Heart right ventricle (tissue), 16 donors: ENCODE data around the gene MICALL1. TPM values are rescaled to one million over a fixed set of nuclear protein-coding genes. Genes with fewer than 3 reads are reported as not detected.
A peak's percentile ranks its signal among the peaks of the same experiment; 100 is the strongest.

ENCODE experiments used
- ATAC-seq, 8 donors: fragments of 200-7000 bp; cut with Tn5 transposase; one replicate each; pipeline ENCODE4 v1.9.1; 2020; ENCODE audit warnings: mild to moderate bottlenecking in 8 of 8, moderate library complexity in 8 of 8, moderate number of reproducible peaks in 1 of 8
- DNase-seq, 2 donors: peaks; one replicate each; pipeline ENCODE4 v3.0.0-alpha.2; 2020
- H3K27ac ChIP-seq, 10 donors: fragments of 200-600 bp; sonication (generic) in 2 of 10; one replicate each; pipeline versions ENCODE4 v1.5.0 to v1.8.0; 2020 to 2022; ENCODE audit warnings: mild to moderate bottlenecking in 3 of 10
- H3K27me3 ChIP-seq, 7 donors: fragments of 200-600 bp; one replicate each; pipeline ENCODE4 v1.8.0; 2021 to 2022; ENCODE audit warnings: mild to moderate bottlenecking in 2 of 7
- H3K36me3 ChIP-seq, 9 donors: fragments of 200-600 bp; sonication (generic) in 1 of 9; one replicate each; pipeline versions ENCODE4 v1.5.0 to v1.8.0; 2020 to 2022; ENCODE audit warnings: mild to moderate bottlenecking in 2 of 9
- H3K4me1 ChIP-seq, 9 donors: fragments of 200-600 bp; sonication (generic) in 1 of 9; one replicate each; pipeline versions ENCODE4 v1.5.0 to v1.8.0; 2020 to 2022; ENCODE audit warnings: mild to moderate bottlenecking in 4 of 9
- H3K4me3 ChIP-seq, 10 donors: fragments of 200-600 bp; sonication (generic) in 2 of 10; one replicate each; pipeline versions ENCODE4 v1.5.0 to v1.8.0; 2020 to 2022; ENCODE audit warnings: mild to moderate bottlenecking in 7 of 10, moderate library complexity in 2 of 10
- H3K9me3 ChIP-seq, 11 donors: fragments of 200-600 bp in 10 of 11; sonication (generic) in 2 of 11; one replicate each; pipeline versions ENCODE4 v1.5.0 to v1.8.0; 2013 to 2022; ENCODE audit warnings: mild to moderate bottlenecking in 2 of 11, control low read depth in 1 of 11, moderate library complexity in 1 of 11
- WGBS, 2 donors: extraction: QIAGEN DNeasy Blood & Tissue Kit; methylation state at CpG; one replicate each; pipeline ENCODE4 v1.1.7; 2013; ENCODE audit warnings: inconsistent platforms in 1 of 2; 5-methylcytosine and 5-hydroxymethylcytosine counted together
- intact Hi-C, 10 donors: fragments of 100-400 bp; cut with DNase I; formaldehyde crosslinking; loops; one replicate each; pipeline versions ENCODE4 v1.11.1 to v1.14.2; 2022
- long read RNA-seq, 3 donors: library from polyadenylated mRNA; unstranded; transcript quantifications; one replicate each; pipeline ENCODE4 v2.0.0, GENCODE V29; 2020 to 2021
- polyA plus RNA-seq, 2 donors: library from polyadenylated mRNA; stranded (reverse); fragments of 200-250 nt; gene quantifications; one replicate each; pipeline ENCODE4 v1.2.3, GENCODE V29; 2013
- total RNA-seq, 10 donors: library from RNA; stranded (reverse); fragmentation: NEBNext Ultra II Directional in 3 of 10; extraction: Animal tissue kit (Norgen Biotek cat#: 25700) in 3 of 10; gene quantifications; one replicate each; pipeline versions ENCODE4 v1.2.1 to v1.2.4, GENCODE V29; 2021 to 2023
- TF ChIP-seq, protein P1 (sequence below), 9 donors: fragments of 200-600 bp; sonication (generic) in 2 of 9; IDR thresholded peaks; one replicate each; pipeline versions ENCODE4 v1.5.0 to v1.8.0; 2021 to 2022; ENCODE audit warnings: antibody characterized with exemption in 9 of 9, mild to moderate bottlenecking in 5 of 9, moderate library complexity in 1 of 9
- donor health status: Arrhythmogenic right ventricular cardiomyopathy.
- donor health status: ischemic (EF 13 %, LVEDD 7.1; RV severe dilation, severe dysfunction).
- donor health status: healthy with polysubstance abuse.
- donor health status: DM: no; HTN: yes; CAD: no.
- donor health status: DM: no; HTN: no; CAD: no.
- donor health status: ischemic (EF 25% LVEDD 6.9; RV normal size, moderate dysfunction).
- donor health status: ischemic (EF 25% LVEDD 5.7; RV mildly dilated, moderate dysfunction).
- donor health status: healthy.
- donor health status: DM: yes; HTN: yes; CAD: no.
- donor health status: Ischemic cardiomyopathy.
- donor health status: ischemic (EF 35%, LVEDD 5.7; RV mildly dilated, moderate dysfunction).
- donor health status: nonischemic (EF 11% LVEDD 7.7; RV severe dilation, severe dysfunction).
- donor health status: DM: yes; HTN: yes; CAD: no.
- donor health status: PGD.
- donor health status: ischemic (EF 29% LVEDD 5.4; RV normal size, mild dysfunction).
- donor health status: nonischemic (EF 23%, LVEDD 6.1; RV moderate dilation, normal function).

MICALL1 gene
- 10 to 100 TPM; 13.0 to 26.9 (median 16.5) TPM for total RNA-seq
- polyA plus RNA-seq, result 10 to 100 TPM in 1 of 2 donors, 1 to 10 TPM in 1; 9.3 to 10.3 TPM
- long read RNA-seq, donor 1, full-length matches to known transcripts, result 3 of 12 reads
- long read RNA-seq, donor 1, partial matches to known transcripts, result 8 of 12 reads
- long read RNA-seq, donor 1, other reads (novel, unspliced or antisense), result 1 of 12 reads
- long read RNA-seq, donor 2, full-length matches to known transcripts, result 1 of 14 reads
- long read RNA-seq, donor 2, partial matches to known transcripts, result 11 of 14 reads
- long read RNA-seq, donor 2, other reads (novel, unspliced or antisense), result 2 of 14 reads
- long read RNA-seq, donor 3, full-length matches to known transcripts, result 3 of 33 reads
- long read RNA-seq, donor 3, partial matches to known transcripts, result 23 of 33 reads
- long read RNA-seq, donor 3, other reads (novel, unspliced or antisense), result 7 of 33 reads

DNA sequence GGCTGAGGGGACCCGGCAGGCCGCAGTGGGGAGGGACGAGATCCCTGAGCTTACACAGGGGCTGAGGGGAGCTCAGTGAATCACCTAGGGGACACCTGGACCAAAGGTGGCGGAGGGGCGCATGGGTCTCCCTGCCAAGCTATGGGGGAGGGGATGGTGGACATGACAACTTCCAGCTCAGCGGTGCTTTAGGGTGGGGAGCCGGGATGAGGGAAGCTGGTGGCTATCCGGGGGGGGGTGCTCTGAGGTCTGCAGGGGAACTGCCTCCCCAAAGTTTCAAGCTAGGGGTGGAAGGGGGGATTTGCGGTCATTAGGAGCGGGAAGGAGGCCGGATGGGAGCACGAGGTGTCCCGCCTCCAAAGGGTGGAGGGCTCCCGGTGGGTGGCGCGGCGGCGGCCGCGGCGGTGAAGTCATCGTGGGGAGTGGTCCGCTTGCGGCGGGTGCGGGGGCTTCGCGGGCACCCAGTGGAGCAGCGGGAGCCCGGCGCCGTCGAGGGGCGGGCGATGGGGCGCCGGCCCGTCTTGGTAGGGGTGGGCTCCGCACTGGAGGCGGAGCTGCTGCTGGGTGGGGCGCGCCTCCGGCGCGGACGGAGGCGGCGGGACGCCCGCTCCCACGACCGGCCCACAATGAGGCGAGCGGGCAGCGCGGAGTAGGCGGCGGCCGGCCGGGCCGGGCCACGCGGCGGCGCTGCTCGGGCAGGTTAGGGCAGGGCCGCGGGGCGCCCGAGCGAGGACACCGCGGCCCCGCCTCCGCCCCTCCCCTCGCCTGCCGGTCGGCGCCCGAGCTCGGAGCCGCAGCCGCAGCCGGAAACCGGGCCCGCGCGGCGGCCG, at the start of gene MICALL1:
Gene MICALL1, plus strand, starts transcription at position 764 of the 830 bp plus-strand sequence. CDS start 126 bp downstream, outside the sequence.
- Histone ChIP-seq H3K4me3 (peak within 1 kb of the TSS; percentile 49 to 99 (median 70)), H3K4me1 (peaks cover 5 to 50% (median 27%) of the 10 kb centered on the region in 9 donors), H3K9me3 (no peaks in the 10 kb centered on the region), H3K36me3 (peaks cover 0 to 3% (median 0%) of the 10 kb centered on the region in 9 donors), H3K27ac (peak within 1 kb of the TSS; percentile 78 to 94 (median 88)), H3K27me3 (no peaks in the 10 kb centered on the region)
- intact Hi-C loops, result loop anchor here in 1 of 10 donors (10.0 kb wide), 1 partner anchor 49 kb away; the partner anchor contains the start of genes C22orf23 and POLR2F
- peak; percentile 75 to 91 (median 80) for ATAC-seq
- TF ChIP-seq, protein P1, sequence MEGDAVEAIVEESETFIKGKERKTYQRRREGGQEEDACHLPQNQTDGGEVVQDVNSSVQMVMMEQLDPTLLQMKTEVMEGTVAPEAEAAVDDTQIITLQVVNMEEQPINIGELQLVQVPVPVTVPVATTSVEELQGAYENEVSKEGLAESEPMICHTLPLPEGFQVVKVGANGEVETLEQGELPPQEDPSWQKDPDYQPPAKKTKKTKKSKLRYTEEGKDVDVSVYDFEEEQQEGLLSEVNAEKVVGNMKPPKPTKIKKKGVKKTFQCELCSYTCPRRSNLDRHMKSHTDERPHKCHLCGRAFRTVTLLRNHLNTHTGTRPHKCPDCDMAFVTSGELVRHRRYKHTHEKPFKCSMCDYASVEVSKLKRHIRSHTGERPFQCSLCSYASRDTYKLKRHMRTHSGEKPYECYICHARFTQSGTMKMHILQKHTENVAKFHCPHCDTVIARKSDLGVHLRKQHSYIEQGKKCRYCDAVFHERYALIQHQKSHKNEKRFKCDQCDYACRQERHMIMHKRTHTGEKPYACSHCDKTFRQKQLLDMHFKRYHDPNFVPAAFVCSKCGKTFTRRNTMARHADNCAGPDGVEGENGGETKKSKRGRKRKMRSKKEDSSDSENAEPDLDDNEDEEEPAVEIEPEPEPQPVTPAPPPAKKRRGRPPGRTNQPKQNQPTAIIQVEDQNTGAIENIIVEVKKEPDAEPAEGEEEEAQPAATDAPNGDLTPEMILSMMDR (IDR thresholded peaks at IDR 0.05), result peak in 6 of 9 donors; percentile 5 to 63 (median 32)
- DNase-seq, result peak; percentile 67 to 79
- WGBS, 2 donors, result 5 to 7% methylated on average over 62 to 90 of the region's 90 CpGs

GRCh38 chr22:37860796-37861421, 45.2 kb upstream of the MICALL1 start:
- peak overlapping the region in 7 of 10 donors; percentile 28 to 80 (median 51) for H3K27ac ChIP-seq
- no peaks in the 10 kb centered on the region for H3K27me3 ChIP-seq
- ATAC-seq, result peak in 2 of 8 donors; percentile 9 to 64
- H3K36me3 ChIP-seq, result peaks cover 0 to 100% (median 63%) of the 10 kb centered on the region in 9 donors
- peaks cover 0 to 41% (median 17%) of the 10 kb centered on the region in 9 donors for H3K4me1 ChIP-seq
- TF ChIP-seq, protein P1 (IDR thresholded peaks at IDR 0.05), result no peak
- H3K4me3 ChIP-seq, result no peak overlapping the region
- WGBS, 2 donors, result 61 to 65% methylated on average over 7 of the region's 7 CpGs
- intact Hi-C loops, result loop anchor here in 2 of 10 donors (2.0 to 10.0 kb wide), 2 partner anchors 44 to 236 kb away; no protein-coding TSS in a partner anchor
- no peaks in the 10 kb centered on the region for H3K9me3 ChIP-seq
- DNase-seq, result no peak

DNA sequence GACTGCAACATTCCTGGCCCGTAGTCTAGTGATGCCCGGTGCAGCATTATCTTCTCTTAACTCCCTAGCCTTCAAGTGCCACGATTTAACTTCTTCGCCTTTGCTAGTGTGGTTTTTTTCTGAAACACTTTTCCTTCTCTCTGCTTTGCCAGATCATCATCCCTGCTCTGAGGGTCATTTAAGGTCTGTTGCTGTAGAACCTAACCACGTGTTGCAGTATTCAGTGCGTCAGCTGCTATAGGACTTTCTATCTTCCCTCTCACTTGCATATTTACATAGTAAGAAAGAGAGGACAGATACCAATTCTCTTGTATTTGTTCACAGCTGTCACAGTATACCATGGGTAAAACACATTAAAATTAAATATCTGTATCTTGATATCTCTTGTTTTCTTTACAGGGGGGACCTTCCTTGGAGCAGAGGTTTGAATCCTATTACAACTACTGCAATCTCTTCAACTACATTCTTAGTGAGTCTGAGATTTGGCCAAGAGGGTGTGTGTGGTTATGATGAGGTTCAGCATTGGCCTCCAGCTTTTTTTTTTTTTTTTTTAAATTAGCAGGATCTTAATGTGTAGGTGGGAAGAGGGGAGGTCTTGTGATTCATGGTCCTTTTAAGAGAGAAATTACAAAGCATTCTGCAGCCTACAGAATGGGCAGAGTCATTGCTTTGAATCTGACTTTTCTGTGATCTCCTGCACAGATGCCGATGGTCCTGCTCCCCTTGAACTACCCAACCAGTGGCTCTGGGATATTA, 43.3 kb upstream of the MICALL1 start:
- no peak for DNase-seq
- TF ChIP-seq, protein P1 (IDR thresholded peaks at IDR 0.05), result no peak
- H3K4me1 ChIP-seq, result peaks cover 0 to 41% (median 17%) of the 10 kb centered on the region in 9 donors
- no peaks in the 10 kb centered on the region for H3K9me3 ChIP-seq
- ATAC-seq, result peak in 7 of 8 donors; percentile 13 to 52 (median 37)
- H3K4me3 ChIP-seq, result no peak overlapping the region
- WGBS, 2 donors, result 61 to 62% methylated on average over 7 of the region's 7 CpGs
- peaks cover 0 to 100% (median 56%) of the 10 kb centered on the region in 9 donors for H3K36me3 ChIP-seq
- intact Hi-C loops, result loop anchor here in 8 of 10 donors (1.0 to 10.0 kb wide), 4 partner anchors 44 to 238 kb away; no protein-coding TSS in a partner anchor
- H3K27me3 ChIP-seq, result no peaks in the 10 kb centered on the region
- H3K27ac ChIP-seq, result peak overlapping the region in 8 of 10 donors; percentile 1 to 49 (median 37)
